ENCODE measurements around the gene HK1. TPM values are rescaled to one million over a fixed set of nuclear protein-coding genes. Genes with fewer than 3 reads are reported as not detected.
"Not testable (repeated sequence)": the region's sequence is repeated elsewhere in the genome, so short reads cannot be mapped to it uniquely, and the experiment has no call there.

The HK1 gene
- total RNA-seq, 3 donors from 2014 or later, result 51.2 to 63.4 (median 57.4) TPM

GRCh38 chr10:69326692-69327091 lies 48.4 kb downstream of the HK1 start:
- Histone ChIP-seq H3K9me3 (no peaks in the 10 kb centered on the region), H3K4me3 (no peak overlapping the region), H3K36me3 (no peaks in the 10 kb centered on the region), H3K27me3 (no peaks in the 10 kb centered on the region), H3K4me1 (peaks cover 0 to 16% of the 10 kb centered on the region in 2 donors), H3K27ac (peak overlapping the region in 1 of 2 donors; percentile 45)
- no peak for TF ChIP-seq CTCF (IDR thresholded peaks at IDR 0.05)
- no peak for TF ChIP-seq POLR2AphosphoS5 (IDR thresholded peaks at IDR 0.05)
- no peak for TF ChIP-seq POLR2A (IDR thresholded peaks at IDR 0.05)
- no peak for DNase-seq (ENCODE audit: low spot score in 2 of 2)
- intact Hi-C loops (cut with DNase I; ENCODE audit: low total_unique reads), result no loop called here

GRCh38 chr10:69327463-69328379 lies 49.4 kb downstream of the HK1 start:
- peak overlapping the region; percentile 88 to 90 for H3K27ac ChIP-seq
- H3K36me3 ChIP-seq, result no peaks in the 10 kb centered on the region
- H3K4me3 ChIP-seq, result peak overlapping the region in 2 of 3 donors; percentile 4 to 52
- intact Hi-C loops (cut with DNase I; ENCODE audit: low total_unique reads), result no loop called here
- peak; percentile 71 to 75 for DNase-seq (ENCODE audit: low spot score in 2 of 2)
- H3K9me3 ChIP-seq, result no peaks in the 10 kb centered on the region
- TF ChIP-seq POLR2A (IDR thresholded peaks at IDR 0.05) (no peak), CTCF (IDR thresholded peaks at IDR 0.05) (no peak), POLR2AphosphoS5 (IDR thresholded peaks at IDR 0.05) (peak in 2 of 3 donors; percentile 34 to 55)
- peaks cover 2 to 22% of the 10 kb centered on the region in 2 donors for H3K4me1 ChIP-seq
- no peaks in the 10 kb centered on the region for H3K27me3 ChIP-seq

- Histone ChIP-seq H3K4me1 (peaks cover 2 to 25% of the 10 kb centered on the region in 2 donors), H3K36me3 (no peaks in the 10 kb centered on the region), H3K9me3 (no peaks in the 10 kb centered on the region), H3K27me3 (no peaks in the 10 kb centered on the region), H3K4me3 (peak overlapping the region in 2 of 3 donors; percentile 4 to 52), H3K27ac (peak overlapping the region; percentile 88 to 90)
- intact Hi-C loops (cut with DNase I; ENCODE audit: low total_unique reads), result no loop called here
- DNase-seq (ENCODE audit: low spot score in 2 of 2), result no peak
- TF ChIP-seq CTCF (IDR thresholded peaks at IDR 0.05), result no peak
- no peak for TF ChIP-seq POLR2AphosphoS5 (IDR thresholded peaks at IDR 0.05)
- TF ChIP-seq POLR2A (IDR thresholded peaks at IDR 0.05), result no peak
Measured at GRCh38 chr10:69328380-69328735, 50.1 kb downstream of the HK1 start.

- DNase-seq (ENCODE audit: low spot score in 2 of 2); intact Hi-C loops (cut with DNase I; ENCODE audit: low total_unique reads); H3K27me3 ChIP-seq; H3K36me3 ChIP-seq; H3K9me3 ChIP-seq; H3K4me3 ChIP-seq: not testable (repeated sequence)
- peak overlapping the region; percentile 30 to 88 for H3K27ac ChIP-seq
- H3K4me1 ChIP-seq, result peaks cover 6 to 30% of the 10 kb centered on the region in 2 donors
Measured at GRCh38 chr10:69328888-69329287, 50.6 kb downstream of the HK1 start.

DNA sequence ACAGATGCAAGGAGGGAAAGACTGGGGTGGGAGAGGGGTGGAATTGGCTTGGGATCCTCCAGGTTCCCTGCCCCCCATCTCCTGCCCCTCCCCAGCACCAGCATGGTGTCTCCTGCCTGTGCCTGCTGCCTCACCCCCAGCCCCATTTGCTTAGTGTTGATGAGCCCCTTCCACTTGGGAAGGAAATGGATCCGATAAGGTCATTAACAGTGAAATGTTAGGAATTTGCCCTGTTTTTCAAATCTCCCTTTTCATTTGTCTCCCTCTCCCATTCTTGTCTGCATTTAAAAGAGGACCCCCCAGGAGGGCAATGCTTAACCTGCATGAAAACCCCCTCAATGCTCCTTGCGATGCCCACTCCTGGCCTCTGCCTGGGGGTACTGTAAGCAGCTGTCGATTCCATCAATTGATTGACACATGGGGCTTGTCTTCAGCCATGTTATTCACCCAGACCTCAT lies 51.5 kb downstream of the HK1 start:
- TF ChIP-seq POLR2AphosphoS5 (IDR thresholded peaks at IDR 0.05) (no peak), CTCF (IDR thresholded peaks at IDR 0.05) (no peak), POLR2A (IDR thresholded peaks at IDR 0.05) (no peak)
- Histone ChIP-seq H3K4me1 (peaks cover 12 to 37% of the 10 kb centered on the region in 2 donors), H3K4me3 (no peak overlapping the region), H3K27ac (peak overlapping the region; percentile 30 to 88), H3K27me3 (no peaks in the 10 kb centered on the region), H3K9me3 (no peaks in the 10 kb centered on the region), H3K36me3 (no peaks in the 10 kb centered on the region)
- intact Hi-C loops (cut with DNase I; ENCODE audit: low total_unique reads), result no loop called here
- DNase-seq (ENCODE audit: low spot score in 2 of 2), result no peak

Measured in breast epithelium (tissue), 4 donors.